ENCODE measurements around the gene IFT43. TPM values are rescaled to one million over a fixed set of nuclear protein-coding genes. Genes with fewer than 3 reads are reported as not detected.

The IFT43 gene
- total and polyA plus RNA-seq, 2 donors, result 27.5 to 47.2 TPM

- H3K36me3 ChIP-seq (ENCODE audit: control insufficient read depth in 2 of 2, insufficient read depth in 2 of 2, low read length in 1 of 2), result no peaks in the 10 kb centered on the region
- H3K4me1 ChIP-seq (ENCODE audit: control insufficient read depth in 2 of 2, insufficient read depth in 2 of 2, low read length in 2 of 2), result no peaks in the 10 kb centered on the region
- no peaks in the 10 kb centered on the region for H3K9me3 ChIP-seq (ENCODE audit: control insufficient read depth in 2 of 2, insufficient read depth in 1 of 2, low read length in 1 of 2)
- H3K4me3 ChIP-seq (ENCODE audit: low read length in 2 of 2), result no peak overlapping the region
- 20% methylated on average over 30 of the region's 30 CpGs for WGBS
- peaks cover 5 to 47% of the 10 kb centered on the region in 2 donors for H3K27me3 ChIP-seq (ENCODE audit: control insufficient read depth in 2 of 2, insufficient read depth in 1 of 2, low read length in 1 of 2)
- no peak for DNase-seq (ENCODE audit: low read depth in 6 of 9, low spot score in 9 of 9)
- no peak overlapping the region for H3K27ac ChIP-seq (ENCODE audit: low read depth in 1 of 2, low read length in 1 of 2)
Observed at GRCh38 chr14:76131071-76131965, 145.8 kb downstream of the IFT43 start.

- Histone ChIP-seq H3K4me1 (ENCODE audit: control insufficient read depth in 2 of 2, insufficient read depth in 2 of 2, low read length in 2 of 2) (no peaks in the 10 kb centered on the region), H3K27me3 (ENCODE audit: control insufficient read depth in 2 of 2, insufficient read depth in 1 of 2, low read length in 1 of 2) (peaks cover 20 to 65% of the 10 kb centered on the region in 2 donors), H3K36me3 (ENCODE audit: control insufficient read depth in 2 of 2, insufficient read depth in 2 of 2, low read length in 1 of 2) (no peaks in the 10 kb centered on the region), H3K9me3 (ENCODE audit: control insufficient read depth in 2 of 2, insufficient read depth in 1 of 2, low read length in 1 of 2) (no peaks in the 10 kb centered on the region), H3K27ac (ENCODE audit: low read depth in 1 of 2, low read length in 1 of 2) (no peak overlapping the region), H3K4me3 (ENCODE audit: low read length in 2 of 2) (no peak overlapping the region)
- DNase-seq (ENCODE audit: low read depth in 6 of 9, low spot score in 9 of 9), result peak in 7 of 9 donors; percentile 9 to 58 (median 23)
- WGBS, result 35% methylated on average over 4 of the region's 4 CpGs
Observed at GRCh38 chr14:76133103-76133502, 147.5 kb downstream of the IFT43 start.

Other genes starting within 250 kb of the IFT43 start
- gene TGFB3, start 3.8 kb upstream of the IFT43 start, total RNA-seq, result 9.0 TPM
- 21.0 TPM for gene TGFB3, start 3.8 kb upstream of the IFT43 start, polyA plus RNA-seq
- gene GPATCH2L, start 166.2 kb downstream of the IFT43 start, total RNA-seq, result 24.4 TPM
- 8.8 TPM for gene GPATCH2L, start 166.2 kb downstream of the IFT43 start, polyA plus RNA-seq

All from thymus (tissue), 11 donors.